Measurements from ENCODE around the gene SLC25A39. TPM values are rescaled to one million over a fixed set of nuclear protein-coding genes. Genes with fewer than 3 reads are reported as not detected.

The SLC25A39 gene
- total and polyA plus RNA-seq, 9 of the 15 experiments (the other 6 are each of a cell fraction or from before 2014, with no cell fraction given), result 4.8 to 267 (median 140) TPM

DNA sequence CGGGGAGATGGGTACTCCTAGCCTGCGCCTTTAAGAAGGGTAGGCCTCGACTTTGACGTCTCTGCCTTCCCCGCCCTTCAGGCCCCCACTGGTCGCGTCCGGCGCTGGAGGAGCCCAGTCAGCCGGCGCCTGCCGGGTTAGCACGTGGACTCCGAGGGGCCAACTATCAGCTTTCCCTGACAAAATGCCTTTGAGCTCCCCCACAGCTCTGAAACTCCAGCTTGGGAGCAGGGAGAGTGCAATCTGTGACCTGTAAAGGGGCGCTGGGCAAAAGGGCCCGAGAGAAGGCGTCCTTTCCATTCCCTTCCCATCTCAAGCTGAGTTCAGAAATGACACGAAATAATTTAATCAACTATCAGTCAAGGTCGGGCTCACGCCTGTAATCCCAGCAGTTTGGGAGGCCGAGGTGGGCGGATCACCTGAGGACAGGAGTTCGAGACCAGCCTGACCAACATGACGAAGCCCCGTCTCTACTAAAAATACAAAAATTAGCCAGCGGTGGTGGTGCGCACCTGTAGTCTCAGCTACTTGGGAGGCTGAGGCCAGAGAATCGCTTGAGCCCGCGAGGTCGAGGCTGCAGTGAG lies 2.3 kb upstream of the SLC25A39 start (continued):
- peak; percentile 66; the same call in 1 of the 2 replicates for TF ChIP-seq ZNF263 (CRISPR knock-in tag; IDR thresholded peaks at IDR 0.05; ENCODE audit: borderline replicate concordance)
- no peak for TF ChIP-seq ZBTB43 (CRISPR knock-in tag; IDR thresholded peaks at IDR 0.05)
- TF ChIP-seq NFE2L1 (tag; IDR thresholded peaks at IDR 0.05; ENCODE audit: borderline replicate concordance, low read depth), result no peak
- TF ChIP-seq HMG20B (CRISPR knock-in tag; IDR thresholded peaks at IDR 0.05), result no peak
- TF ChIP-seq RCOR1 (IDR thresholded peaks at IDR 0.05; ENCODE audit: borderline replicate concordance in 1 of 2, low read depth in 2 of 2, low read length in 2 of 2), result 0 out of 4 replicates have a peak, but pooled peaks of 1 of the 2 experiments have one; percentile 27
- TF ChIP-seq, protein P1, sequence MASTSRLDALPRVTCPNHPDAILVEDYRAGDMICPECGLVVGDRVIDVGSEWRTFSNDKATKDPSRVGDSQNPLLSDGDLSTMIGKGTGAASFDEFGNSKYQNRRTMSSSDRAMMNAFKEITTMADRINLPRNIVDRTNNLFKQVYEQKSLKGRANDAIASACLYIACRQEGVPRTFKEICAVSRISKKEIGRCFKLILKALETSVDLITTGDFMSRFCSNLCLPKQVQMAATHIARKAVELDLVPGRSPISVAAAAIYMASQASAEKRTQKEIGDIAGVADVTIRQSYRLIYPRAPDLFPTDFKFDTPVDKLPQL (IDR thresholded peaks at IDR 0.05; ENCODE audit: extremely low read depth, insufficient read length), result no peak
- TF ChIP-seq NFIC (IDR thresholded peaks at IDR 0.05), result no peak
- TF ChIP-seq GTF2E2 (tag; IDR thresholded peaks at IDR 0.05), result no peak
- no peak for TF ChIP-seq ZBTB34 (CRISPR knock-in tag; IDR thresholded peaks at IDR 0.05)
- peak; percentile 59 for TF ChIP-seq POLR2G (IDR thresholded peaks at IDR 0.05; ENCODE audit: low read depth, low read length)
- TF ChIP-seq ETV1 (tag; conservative IDR thresholded peaks at IDR 0.05; ENCODE audit: low read depth), result no peak
- no peak for TF ChIP-seq ZKSCAN3 (CRISPR knock-in tag; IDR thresholded peaks at IDR 0.05)
- TF ChIP-seq KAT2B (IDR thresholded peaks at IDR 0.05; ENCODE audit: low read depth, low read length), result no peak
- no peak for TF ChIP-seq ZNF785 (CRISPR knock-in tag; IDR thresholded peaks at IDR 0.05)
- no peak for TF ChIP-seq KLF13 (tag; IDR thresholded peaks at IDR 0.05; ENCODE audit: borderline replicate concordance, low read depth)
- no peak for TF ChIP-seq TSHZ1 (CRISPR knock-in tag; IDR thresholded peaks at IDR 0.05)
- TF ChIP-seq ZNF408 (CRISPR knock-in tag; IDR thresholded peaks at IDR 0.05; ENCODE audit: low read depth), result peak; percentile 99
- no peak for TF ChIP-seq HMBOX1 (IDR thresholded peaks at IDR 0.05)
- no peak for TF ChIP-seq SPI1 (IDR thresholded peaks at IDR 0.05; ENCODE audit: borderline replicate concordance, low read depth, low read length)
- TF ChIP-seq GATA2 (CRISPR knock-in tag; IDR thresholded peaks at IDR 0.05), result no peak
- no peak for TF ChIP-seq ZNF174 (CRISPR knock-in tag; IDR thresholded peaks at IDR 0.05)
- no peak for TF ChIP-seq ZBED1 (IDR thresholded peaks at IDR 0.05)
